ENCODE results near the gene NOTCH4.
A peak's percentile ranks its signal among the peaks of the same experiment; 100 is the strongest.

Gene NOTCH4

GRCh38 chr6:32181915-32182529 is 41.8 kb downstream of the NOTCH4 start:
- no peak for DNase-seq (ENCODE audit: low read depth in 3 of 3)

DNA sequence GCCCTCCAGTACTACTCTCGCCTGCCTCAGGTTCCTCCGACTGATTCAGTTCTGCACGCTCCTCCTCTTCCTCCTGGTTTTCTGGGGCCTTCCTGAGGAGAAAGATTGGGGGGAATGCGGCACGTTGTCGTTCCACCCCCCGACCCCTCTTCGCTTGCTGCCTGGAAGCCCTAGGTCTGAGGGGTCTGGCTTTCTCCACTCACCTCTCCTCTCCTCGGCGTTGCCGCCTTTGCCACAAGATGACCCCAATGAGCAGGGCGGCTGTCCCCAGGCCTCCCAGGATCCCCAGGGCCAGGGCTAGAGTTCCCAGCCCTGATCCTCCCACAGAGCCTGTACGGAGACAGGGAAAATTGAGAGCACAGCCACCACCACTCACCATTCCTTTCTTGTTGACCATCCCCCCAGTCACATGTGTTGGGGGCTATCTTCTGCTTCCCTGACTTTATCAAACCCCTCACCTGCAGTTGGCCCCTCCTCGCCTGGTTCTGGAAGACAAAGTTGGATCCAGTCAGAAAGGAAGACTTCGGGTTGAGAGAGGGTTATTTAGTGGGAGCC is 42.6 kb downstream of the NOTCH4 start:
- no peak for DNase-seq (ENCODE audit: low read depth in 3 of 3)

GRCh38 chr6:32179766-32180405 is 44.0 kb downstream of the NOTCH4 start:
- no peak for DNase-seq (ENCODE audit: low read depth in 3 of 3)

GRCh38 chr6:32178547-32179440 is 45.1 kb downstream of the NOTCH4 start:
- no peak for DNase-seq (ENCODE audit: low read depth in 3 of 3)

- DNase-seq (ENCODE audit: low read depth in 3 of 3), result peak; percentile 82 to 92 (median 90)
These were observed 45.9 kb downstream of the NOTCH4 start, which contains the start of gene RNF5 for GRCh38 chr6:32177788-32178546. Gene RNF5 (plus strand): TSS chr6:32178405. CDS start chr6:32178512, 107 bp downstream.

- DNase-seq (ENCODE audit: low read depth in 3 of 3), result no peak
These were observed 46.6 kb downstream of the NOTCH4 start for GRCh38 chr6:32177183-32177787.

GRCh38 chr6:32176476-32177182 is 47.2 kb downstream of the NOTCH4 start:
- no peak for DNase-seq (ENCODE audit: low read depth in 3 of 3)

GRCh38 chr6:32175711-32176475 is 48.0 kb downstream of the NOTCH4 start, which contains the start of gene AGPAT1:
Gene AGPAT1 (minus strand): TSS chr6:32176084. CDS start chr6:32171496, 4,588 bp downstream.
- DNase-seq (ENCODE audit: low read depth in 3 of 3), result peak; percentile 93 to 95 (median 93)

GRCh38 chr6:32175322-32175710 is 48.6 kb downstream of the NOTCH4 start:
- DNase-seq (ENCODE audit: low read depth in 3 of 3), result no peak

DNA sequence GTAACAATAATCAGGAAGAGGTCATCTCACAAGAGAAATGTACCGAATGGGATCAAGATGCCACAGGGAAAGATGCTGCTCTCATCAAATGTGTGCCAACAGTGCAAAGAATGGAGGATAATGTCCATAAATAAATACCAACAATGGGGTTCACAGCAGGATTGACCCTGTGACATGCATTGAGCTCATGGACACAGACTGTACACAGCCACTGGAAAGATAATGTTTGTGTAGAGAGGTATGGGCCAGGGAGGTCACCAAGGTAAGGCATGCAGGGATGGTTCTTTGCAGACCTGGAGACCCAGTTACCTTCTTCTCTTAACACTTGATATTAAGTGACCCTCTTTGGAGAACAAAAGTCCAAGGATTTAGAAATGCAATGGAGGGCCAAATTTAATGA is 49.5 kb downstream of the NOTCH4 start:
- no peak for DNase-seq (ENCODE audit: low read depth in 3 of 3)

DNA sequence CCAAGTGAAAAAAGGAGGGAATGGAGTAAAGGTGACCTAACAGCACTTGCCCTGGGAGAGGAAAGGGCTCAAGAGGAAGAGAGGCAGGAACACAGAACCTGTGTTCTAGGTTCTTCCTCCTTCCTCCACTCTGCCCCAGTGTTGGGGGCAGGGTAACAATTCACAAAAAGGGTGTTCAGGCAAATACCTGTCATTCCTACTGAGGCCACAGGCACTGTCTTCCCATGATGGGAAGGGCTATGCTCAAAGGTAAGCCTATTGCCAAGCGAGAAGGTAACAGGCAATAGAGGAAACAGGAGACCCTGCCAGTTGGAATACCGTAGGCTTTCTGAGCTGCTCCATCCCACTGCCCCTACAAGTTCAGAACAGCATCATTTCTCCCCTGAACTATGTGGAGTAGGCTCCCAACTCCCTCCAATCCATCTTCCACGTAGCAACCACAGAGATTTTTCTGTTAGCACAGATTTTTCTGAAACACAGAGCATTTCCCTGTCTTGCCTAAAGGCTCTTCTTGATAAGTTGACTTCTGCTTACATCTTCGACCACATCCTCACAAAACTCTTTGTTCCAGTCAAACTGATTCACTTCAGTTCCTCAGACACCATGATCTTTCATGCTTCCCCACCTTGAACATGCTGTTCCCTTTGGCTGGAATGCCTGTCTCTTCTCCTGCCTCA is 50.7 kb downstream of the NOTCH4 start:
- DNase-seq (ENCODE audit: low read depth in 3 of 3), result no peak

DNA sequence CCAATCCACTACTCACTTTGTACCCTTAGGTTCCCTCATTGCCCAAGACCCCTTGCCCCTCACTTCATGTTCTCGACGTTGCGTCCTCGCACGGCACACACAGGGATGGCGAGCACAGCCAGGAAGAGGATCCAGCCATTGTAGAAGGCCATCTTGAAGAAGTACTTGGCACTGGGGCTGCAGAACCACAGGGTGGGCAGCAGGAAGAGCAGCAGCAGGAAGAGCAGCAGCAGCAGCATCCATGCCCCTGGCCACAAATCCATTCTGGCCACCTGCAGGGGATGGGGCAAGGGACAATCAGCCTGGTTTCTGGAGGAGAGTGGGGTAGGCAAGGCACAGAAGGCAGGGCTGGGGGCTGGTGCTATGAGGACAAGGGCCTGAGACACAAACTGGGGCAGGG is 52.6 kb downstream of the NOTCH4 start:
- no peak for DNase-seq (ENCODE audit: low read depth in 3 of 3)

- DNase-seq (ENCODE audit: low read depth in 3 of 3), result no peak
These were observed 53.6 kb downstream of the NOTCH4 start for GRCh38 chr6:32170294-32170693.

DNA sequence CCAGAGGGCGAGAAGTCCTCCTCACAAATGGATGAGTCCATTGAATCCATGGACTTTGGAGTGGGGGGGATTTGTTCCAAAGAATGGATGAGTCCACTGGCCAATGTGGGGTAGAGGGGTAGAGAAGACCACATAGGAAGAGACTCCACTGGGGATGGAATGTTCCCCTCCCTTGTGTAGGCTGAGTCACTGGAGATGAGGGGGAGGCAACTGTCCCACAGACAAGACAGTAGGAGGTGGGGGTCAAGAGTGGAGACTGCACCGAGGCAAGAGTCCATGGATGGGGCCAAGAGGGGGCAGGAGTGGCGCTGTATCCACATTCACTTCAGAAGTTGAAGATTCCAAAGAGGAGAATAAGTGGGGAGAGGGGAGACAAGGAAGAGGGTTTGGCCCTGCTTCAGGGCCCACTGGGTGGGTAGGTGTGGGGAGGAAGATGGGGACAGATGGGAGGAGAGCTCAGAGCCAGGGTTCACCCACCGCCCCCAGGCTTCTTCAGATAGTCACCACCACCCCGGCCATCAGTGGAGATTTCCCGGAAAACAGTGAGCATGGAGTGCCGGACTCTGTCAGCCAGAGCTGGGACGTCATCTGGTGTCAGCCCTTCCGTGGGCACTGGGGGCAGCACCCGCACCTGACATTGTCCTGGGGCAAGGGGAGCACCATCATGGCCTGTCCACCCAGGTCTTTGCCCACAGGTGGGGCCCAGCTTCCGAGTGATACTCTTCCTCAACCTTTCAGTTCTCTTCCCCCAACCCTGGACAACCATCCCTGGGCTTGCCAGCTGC is 54.9 kb downstream of the NOTCH4 start:
- no peak for DNase-seq (ENCODE audit: low read depth in 3 of 3)

DNA sequence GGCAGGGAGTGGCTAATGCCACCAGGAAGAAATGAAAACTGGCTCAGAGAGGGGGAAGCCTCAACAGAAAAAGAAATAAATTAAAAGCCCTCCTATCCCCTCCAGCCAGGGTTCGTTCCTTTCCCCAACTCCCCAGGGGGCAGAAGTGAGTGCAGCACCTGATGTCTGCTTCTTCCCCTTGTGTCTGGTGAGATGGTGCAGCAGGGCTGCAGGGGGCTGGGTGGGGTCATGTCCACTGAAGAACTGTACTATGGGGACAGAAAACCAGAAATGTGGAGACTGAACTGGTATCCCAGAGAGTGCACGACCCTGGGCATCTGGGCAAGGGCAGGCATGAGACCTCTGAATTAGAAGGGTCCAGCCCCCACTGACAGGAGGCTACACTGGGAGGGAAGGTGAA is 55.5 kb downstream of the NOTCH4 start:
- no peak for DNase-seq (ENCODE audit: low read depth in 3 of 3)

DNA sequence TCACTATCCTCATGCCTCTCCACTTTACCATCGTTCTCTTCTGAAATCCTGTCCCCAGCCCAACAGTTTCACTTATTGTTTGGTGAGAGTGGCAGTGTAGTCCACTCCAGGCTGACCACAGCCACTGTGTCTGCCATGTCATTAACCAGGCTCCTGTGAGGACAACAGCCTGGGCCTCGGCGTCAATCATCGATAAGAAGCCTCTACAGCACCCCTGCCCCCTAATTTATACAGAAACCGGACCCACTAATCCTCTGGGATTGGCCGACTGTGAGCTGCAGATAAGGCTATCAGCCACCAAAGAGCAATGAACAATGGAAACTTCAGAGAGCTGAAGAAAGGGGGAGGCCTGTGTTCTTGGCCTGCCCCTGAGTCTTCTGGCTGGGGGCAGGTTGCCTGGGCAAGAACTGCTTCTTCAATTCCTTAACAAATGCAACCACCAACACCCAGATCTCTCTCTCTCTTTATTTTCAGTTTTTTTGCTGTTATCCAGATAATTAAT is 56.1 kb downstream of the NOTCH4 start:
- DNase-seq (ENCODE audit: low read depth in 3 of 3), result no peak

GRCh38 chr6:32167154-32167760 is 56.6 kb downstream of the NOTCH4 start:
- no peak for DNase-seq (ENCODE audit: low read depth in 3 of 3)
